ENCODE results near the gene CCDC40.
"Not testable (repeated sequence)": the region's sequence is repeated elsewhere in the genome, so short reads cannot be mapped to it uniquely, and the experiment has no call there.

The CCDC40 gene

DNA sequence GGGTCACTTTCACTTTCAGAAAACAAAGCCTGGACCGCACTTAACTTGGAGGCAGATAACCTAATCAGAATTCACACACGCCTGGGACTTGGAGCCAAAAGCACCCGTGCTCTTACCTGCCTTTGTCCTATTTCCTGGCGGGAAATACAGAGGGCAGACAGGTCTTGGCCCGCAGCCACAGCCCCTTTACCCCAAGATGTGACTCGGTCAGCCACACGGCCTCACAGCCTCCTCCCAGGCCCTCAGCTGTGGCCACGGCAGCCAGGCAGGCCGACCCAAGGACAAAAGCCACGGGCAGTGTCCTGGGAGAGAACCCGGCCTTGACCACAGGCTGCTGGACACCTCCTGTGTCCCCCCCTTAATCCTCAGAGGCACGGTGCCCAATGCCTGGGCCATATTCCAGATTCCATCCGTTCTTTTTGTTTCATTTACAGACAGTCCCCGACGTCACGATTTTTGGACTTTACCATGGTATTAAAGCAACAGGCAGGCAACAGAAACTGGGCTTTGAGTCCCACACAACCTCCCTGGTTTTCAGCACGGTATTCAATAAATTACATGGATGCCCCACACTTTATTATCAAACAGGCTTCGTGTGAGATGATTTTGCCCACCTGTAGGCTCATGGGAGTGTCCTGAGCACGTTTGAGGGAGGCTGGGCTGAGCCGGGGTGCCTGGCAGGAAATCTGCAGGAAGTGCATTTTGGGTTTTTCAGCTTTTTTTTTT, 34.8 kb downstream of the CCDC40 start:
- DNase-seq (ENCODE audit: low read depth in 4 of 4, low spot score in 1 of 4) = no peak

DNA sequence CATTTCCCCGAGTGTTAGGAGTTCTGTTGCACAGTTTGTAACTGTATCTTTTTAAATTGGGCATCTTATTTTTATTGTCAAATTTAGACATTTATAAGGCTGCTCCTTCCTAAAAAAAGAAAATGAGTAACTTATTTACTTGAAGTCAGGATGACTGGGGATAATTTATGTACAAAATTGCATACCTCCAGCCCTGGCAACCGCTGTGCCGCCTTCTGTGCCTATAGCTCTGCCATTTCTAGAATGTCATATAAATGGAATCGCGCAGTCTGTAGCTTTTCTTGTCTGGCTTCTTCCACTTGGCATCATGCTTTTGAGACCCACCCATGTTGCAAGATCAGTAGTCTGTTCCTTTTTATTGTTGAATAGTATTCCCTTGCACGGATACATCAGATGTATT, 36.0 kb downstream of the CCDC40 start:
- DNase-seq (ENCODE audit: low read depth in 4 of 4, low spot score in 1 of 4) = no peak

- DNase-seq (ENCODE audit: low read depth in 4 of 4, low spot score in 1 of 4) = no peak
Measured at GRCh38 chr17:80080081-80080480, 43.6 kb downstream of the CCDC40 start.

DNA sequence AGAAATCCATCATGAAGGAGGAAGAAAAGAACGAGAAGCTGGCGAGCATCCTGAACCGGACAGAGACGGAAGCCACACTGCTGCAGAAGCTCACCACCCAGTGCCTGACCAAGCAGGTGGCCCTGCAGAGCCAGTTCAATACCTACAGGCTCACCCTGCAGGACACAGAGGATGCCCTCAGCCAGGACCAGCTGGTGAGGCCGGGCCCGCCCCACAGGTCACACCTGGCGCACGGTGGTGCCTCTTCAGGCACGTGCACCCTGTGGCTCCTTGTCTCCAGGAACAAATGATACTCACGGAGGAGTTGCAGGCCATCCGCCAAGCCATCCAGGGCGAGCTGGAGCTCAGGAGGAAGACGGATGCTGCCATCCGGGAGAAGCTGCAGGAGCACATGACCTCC, 45.2 kb downstream of the CCDC40 start:
- DNase-seq (ENCODE audit: low read depth in 4 of 4, low spot score in 1 of 4) = no peak

GRCh38 chr17:80082403-80083135, 46.1 kb downstream of the CCDC40 start:
- peak in 2 of 4 experiments; percentile 25 to 48 for DNase-seq (ENCODE audit: low read depth in 4 of 4, low spot score in 1 of 4)

DNA sequence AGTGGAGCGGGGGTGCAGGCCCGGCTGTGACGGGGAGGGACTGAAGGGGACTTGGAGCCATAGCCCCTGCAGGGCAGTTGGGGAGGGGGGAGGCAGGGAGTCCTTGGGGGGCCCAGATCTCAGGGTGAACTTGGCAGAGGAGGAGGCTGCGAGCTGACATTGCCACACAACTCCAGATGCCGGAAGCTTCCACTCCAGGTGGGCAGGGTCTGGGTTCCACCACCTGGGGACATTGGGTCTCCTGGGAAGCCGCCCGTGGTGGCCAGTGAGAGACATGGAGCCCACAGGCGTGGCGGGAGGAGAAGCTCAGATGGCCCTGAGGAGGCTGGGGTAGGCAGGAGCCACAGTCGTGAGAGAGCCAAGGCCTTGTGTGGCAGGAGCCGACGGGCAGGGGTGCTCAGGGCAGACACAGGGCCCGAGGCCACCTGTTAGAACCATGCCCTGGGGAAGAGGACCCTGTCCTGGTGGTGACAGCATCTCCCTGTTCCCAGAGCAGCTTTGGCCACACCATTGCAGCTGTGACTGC, 46.8 kb downstream of the CCDC40 start:
- no peak for DNase-seq (ENCODE audit: low read depth in 4 of 4, low spot score in 1 of 4)

GRCh38 chr17:80084773-80085172, 48.3 kb downstream of the CCDC40 start:
- no peak for DNase-seq (ENCODE audit: low read depth in 4 of 4, low spot score in 1 of 4)

DNA sequence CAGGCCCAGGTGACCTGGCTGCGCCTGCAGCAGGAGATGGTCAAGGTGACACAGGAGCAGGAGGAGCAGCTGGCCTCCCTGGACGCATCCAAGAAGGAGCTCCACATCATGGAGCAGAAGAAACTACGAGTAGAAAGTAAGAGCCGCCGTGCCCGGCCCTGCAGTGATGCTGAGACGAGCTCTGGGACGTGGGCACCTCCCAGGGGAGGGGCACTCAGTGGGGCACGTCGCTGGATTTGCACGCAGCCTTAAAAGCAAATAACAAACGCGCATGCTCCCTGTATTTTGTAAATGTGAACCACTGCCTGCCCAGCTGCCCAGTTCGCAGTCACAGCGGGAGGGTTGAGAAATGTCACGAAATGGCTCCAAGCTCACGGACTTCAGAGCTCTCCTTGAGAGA, 49.6 kb downstream of the CCDC40 start:
- no peak for DNase-seq (ENCODE audit: low read depth in 4 of 4, low spot score in 1 of 4)

- DNase-seq (ENCODE audit: low read depth in 4 of 4, low spot score in 1 of 4) = no peak
Measured at GRCh38 chr17:80086616-80087015, 50.2 kb downstream of the CCDC40 start.

DNA sequence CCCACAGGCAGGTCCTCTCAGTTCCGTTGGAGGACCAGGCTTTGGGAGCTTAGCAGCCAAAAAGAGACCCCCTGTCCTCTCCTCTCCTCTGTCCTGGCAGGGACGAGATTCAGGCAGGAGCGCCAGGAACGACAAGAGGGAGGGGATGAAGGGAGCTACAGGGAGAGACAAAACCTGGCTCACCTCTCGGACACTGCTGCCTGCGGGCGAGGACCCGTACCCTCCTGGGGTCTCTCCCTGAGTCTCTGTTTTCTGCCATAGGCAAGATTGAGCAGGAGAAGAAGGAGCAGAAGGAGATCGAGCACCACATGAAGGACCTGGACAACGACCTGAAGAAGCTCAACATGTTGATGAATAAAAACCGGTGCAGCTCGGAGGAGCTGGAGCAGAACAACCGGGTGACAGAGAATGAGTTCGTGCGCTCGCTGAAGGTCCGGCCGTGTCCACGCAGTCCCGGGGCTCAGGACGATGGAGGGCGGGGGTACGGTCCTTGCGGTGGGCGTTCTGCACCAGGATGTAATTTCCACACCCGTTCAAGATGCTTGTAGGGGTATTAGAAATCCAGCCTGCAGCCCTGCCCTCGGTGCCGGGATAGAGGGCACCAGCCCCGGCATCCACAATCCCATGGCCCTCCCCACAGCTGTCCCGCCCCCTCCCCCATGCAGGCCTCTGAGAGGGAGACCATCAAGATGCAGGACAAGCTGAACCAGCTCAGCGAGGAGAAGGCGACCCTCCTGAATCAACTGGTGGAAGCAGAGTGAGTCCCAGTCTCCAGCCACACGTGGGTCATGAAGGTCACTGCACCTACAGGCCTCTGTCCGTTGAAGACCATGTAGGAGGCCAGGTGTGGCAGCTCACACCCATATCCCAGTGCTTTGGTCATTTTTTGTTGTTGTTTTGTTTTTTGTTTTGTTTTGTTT, 51.2 kb downstream of the CCDC40 start:
- DNase-seq (ENCODE audit: low read depth in 4 of 4, low spot score in 1 of 4) = no peak

DNA sequence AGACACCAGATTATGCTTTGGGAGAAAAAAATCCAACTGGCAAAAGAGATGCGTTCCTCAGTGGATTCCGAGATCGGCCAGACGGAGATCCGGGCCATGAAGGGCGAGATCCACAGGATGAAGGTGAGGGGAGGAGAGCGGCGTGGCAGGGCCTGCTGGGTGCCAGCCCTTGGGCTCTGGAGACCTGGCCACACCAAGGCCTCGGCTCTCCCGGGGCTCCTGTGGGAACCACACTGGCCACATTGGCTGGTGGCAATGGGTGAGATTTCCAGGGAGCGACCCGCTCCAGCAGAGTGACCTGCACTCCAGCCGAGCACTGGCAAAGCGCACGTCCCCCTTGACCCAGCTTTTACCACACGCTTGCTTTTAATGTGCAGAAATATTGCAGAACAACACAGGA, 53.3 kb downstream of the CCDC40 start:
- no peak for DNase-seq (ENCODE audit: low read depth in 4 of 4, low spot score in 1 of 4)

DNA sequence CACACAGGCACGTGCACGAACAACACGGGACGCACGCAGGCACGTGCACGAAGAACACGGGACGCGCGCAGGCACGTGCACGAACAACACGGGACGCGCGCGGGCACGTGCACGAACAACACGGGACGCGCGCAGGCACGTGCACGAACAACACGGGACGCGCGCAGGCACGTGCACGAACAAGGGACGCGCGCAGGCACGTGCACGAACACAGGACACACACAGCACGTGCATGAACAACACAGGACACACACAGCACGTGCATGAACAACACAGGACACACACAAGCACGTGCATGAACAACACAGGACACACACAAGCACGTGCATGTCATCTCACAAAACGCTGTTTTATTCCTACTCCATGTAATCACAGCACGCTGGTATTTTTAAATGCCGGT, 53.7 kb downstream of the CCDC40 start:
- not testable (repeated sequence) for DNase-seq (ENCODE audit: low read depth in 4 of 4, low spot score in 1 of 4)

DNA sequence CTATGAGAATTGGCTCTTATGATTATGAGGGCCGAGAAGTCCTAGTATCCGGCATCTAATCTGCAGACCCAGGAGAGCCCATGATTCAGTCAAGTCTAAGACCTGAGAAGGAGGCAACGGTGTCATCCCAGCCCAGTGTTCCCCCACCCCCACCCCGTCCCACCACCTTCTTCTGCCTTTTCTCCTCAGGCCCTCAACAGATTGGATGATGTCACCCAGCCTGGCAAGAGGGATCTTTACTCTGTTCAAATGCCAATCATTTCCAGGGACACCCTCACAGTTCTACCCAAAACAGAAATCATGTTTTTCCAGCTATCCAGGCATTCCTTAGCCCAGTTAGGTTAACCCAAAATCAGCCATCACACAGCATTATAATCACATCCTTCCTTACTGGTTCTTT, 54.9 kb downstream of the CCDC40 start:
- DNase-seq (ENCODE audit: low read depth in 4 of 4, low spot score in 1 of 4) = no peak

GRCh38 chr17:80092959-80093358, 56.5 kb downstream of the CCDC40 start:
- no peak for DNase-seq (ENCODE audit: low read depth in 4 of 4, low spot score in 1 of 4)

DNA sequence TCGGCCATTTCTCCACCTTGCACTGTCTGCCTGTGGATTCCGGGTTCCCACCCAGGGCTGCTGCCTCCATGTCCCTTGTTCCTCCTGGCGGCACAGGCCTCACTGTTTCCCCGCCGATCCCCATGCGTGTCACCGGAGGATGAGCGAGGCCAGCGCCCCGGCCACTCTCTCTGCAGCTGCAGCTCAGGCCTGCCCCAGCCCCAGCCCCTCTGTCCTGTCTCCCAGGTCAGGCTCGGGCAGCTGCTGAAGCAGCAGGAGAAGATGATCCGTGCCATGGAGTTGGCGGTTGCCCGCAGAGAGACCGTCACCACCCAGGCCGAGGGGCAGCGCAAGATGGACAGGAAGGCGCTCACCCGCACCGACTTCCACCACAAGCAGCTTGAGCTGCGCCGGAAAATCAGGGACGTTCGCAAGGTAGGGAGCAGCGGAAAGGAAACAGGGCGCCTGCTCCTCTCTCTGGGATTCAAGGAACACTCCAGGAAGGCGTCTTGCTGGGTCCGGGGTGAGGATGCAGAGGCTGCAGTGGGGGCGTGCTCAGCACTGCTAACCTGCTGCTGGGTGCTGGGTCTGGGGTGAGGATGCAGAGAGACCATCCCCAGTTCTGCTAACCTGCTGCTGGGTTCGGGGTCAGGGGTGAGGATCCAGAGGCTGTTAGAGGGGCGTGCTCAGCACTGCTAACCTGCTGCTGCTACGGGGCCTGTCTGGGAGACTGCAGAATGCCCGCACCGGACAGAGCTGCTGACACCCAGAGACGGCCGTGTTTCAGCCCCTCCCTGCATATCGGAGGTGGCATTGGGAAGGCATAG, 58.8 kb downstream of the CCDC40 start:
- DNase-seq (ENCODE audit: low read depth in 4 of 4, low spot score in 1 of 4) = no peak

- no peak for DNase-seq (ENCODE audit: low read depth in 4 of 4, low spot score in 1 of 4)
Measured at GRCh38 chr17:80095844-80096475, 59.5 kb downstream of the CCDC40 start.

DNA sequence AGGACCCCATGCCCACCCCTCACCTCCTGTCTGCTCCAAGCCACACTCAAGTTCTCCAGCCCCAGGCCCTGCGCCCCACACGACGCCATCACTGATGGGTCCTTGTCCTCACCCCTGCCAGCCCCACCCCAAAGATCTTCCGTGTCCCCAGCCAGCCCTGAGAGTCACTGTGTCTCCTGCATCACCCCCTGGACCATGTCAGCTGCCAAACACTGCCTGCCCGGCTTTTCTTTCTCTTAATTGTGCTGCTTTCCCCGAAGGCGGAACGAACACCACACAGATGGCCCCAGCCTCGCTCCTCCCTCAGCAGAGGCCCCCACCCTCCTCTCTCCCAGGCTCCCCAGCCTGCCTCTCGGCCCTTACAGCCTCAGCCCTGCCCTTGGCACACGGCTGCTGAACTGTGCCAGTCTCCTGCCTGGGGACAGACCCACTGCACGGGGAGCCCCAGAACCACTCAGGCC, 60.1 kb downstream of the CCDC40 start:
- no peak for DNase-seq (ENCODE audit: low read depth in 4 of 4, low spot score in 1 of 4)

DNA sequence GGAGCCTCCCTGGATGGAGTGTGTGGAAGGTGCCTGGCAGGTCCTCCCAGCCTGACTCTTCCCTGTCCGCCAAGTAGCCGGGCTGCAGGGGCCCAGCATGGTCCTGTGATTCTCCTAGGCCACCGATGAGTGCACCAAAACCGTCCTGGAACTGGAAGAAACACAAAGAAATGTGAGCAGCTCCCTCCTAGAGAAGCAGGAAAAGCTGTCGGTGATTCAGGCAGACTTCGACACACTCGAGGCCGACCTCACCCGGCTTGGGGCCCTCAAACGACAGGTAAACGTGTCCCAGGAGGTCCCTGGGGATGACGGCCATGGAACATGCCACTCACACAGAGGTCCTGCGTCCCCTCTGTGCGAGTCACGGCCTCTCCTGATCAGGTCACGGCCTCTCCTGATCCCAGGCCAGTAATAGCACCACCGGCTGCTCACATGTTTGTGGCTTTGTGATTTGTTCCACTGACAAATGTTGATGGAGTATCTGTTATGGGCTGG, 60.7 kb downstream of the CCDC40 start:
- no peak for DNase-seq (ENCODE audit: low read depth in 4 of 4, low spot score in 1 of 4)

DNA sequence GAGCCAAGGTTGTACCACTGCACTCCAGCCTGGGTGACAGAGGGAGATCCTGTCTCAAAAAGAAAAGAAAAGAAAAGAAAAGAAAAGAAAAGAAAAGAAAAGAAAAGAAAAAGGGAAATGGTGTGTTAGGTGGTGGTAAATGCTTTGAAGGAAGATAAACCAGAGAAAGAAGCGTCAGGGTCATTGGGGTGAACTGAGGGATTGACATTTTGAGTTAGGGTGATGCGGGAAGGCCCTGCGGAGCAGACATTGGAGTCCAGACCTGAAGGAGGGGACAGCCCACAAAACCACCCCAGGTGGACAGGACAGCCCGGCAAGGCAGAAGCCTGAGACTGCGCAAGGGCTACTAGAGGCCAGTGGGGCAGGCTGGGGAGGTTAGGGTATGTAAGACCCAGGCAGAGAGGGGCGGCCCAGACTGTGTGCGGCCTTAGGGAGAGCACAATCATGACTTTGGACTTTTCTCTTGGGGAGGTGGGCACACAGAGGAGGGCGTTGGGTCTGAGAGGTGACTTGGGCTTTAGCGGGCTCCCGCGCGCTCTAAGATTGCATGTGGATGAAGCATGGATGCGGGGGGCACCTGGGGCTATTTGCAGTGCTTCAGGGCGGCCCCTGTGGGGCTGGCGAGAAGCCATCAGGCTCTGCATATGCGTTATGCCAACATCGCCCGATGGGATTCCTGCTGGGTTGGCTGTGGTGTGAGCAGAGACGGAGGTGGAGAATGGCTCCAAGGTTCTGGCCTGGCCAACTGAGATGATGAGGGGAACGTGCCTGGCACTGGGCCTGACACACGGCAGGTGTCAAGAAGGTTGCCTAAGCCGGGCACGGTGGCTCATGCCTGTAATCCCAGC, 61.6 kb downstream of the CCDC40 start:
- DNase-seq (ENCODE audit: low read depth in 4 of 4, low spot score in 1 of 4) = no peak

All from stimulated activated CD4-positive, alpha-beta T cell treated with anti-CD3 and anti-CD28 coated beads, Interleukin-1b, Interleukin-23, amount 100 ng/mL, for 24 hours (primary cell).